PC-3 (cell line): ENCODE data around the gene BLACAT1. TPM values are rescaled to one million over a fixed set of nuclear protein-coding genes. Genes with fewer than 3 reads are reported as not detected.

ENCODE experiments used
- ATAC-seq: fragments of 200-7000 bp; cut with Tn5 transposase; 2 replicates; pipeline ENCODE4 v1.9.1; 2020; ENCODE audit warnings: mild to moderate bottlenecking, moderate library complexity
- BruUV-seq: library from RNA; stranded (reverse); fragments of 400-500 nt; replicated peaks from 2 replicates; lab custom pipeline; 2021; lab: Mats Ljungman, UMichigan
- CTCF ChIA-PET: fragments of 300-600 bp; sonication (Branson Sonifier 250); formaldehyde crosslinking; loops from one replicate; lab custom pipeline; 2022; ENCODE audit warnings: antibody characterized with exemption; lab: Charles Lee
- POLR2A ChIA-PET: fragments of 300-600 bp; sonication (Branson Sonifier 250); formaldehyde crosslinking; loops from one replicate; lab custom pipeline; 2022; ENCODE audit warnings: antibody characterized with exemption; ENCODE audit not compliant: unreplicated experiment; lab: Charles Lee
- DNase-seq: peaks from one replicate; pipeline ENCODE4 v3.0.0-alpha.2; 2015
- H2AFZ ChIP-seq: fragments of 300-600 bp; sonication (generic); 2 replicates; pipeline ENCODE4 v1.6.0; 2016; ENCODE audit warnings: antibody characterized with exemption, low read length
- H3F3A ChIP-seq: fragments of 300-600 bp; sonication (generic); one replicate; pipeline ENCODE4 v1.6.0; 2017; ENCODE audit warnings: antibody characterized with exemption, low read length, control low read depth, mild to moderate bottlenecking; ENCODE audit not compliant: unreplicated experiment
- H3K27ac ChIP-seq: fragments of 300-600 bp; sonication (generic); 2 replicates; pipeline ENCODE4 v1.5.1; 2016; ENCODE audit warnings: mild to moderate bottlenecking, low read length
- H3K27me3 ChIP-seq: fragments of 300-600 bp; sonication (generic); 2 replicates; pipeline ENCODE4 v1.6.1; 2016; ENCODE audit warnings: low read length, mixed read lengths
- H3K36me3 ChIP-seq: fragments of 300-600 bp; sonication (generic); 2 replicates; pipeline ENCODE4 v1.6.1; 2016; ENCODE audit warnings: low read depth, mixed run types, low read length, mixed read lengths
- H3K4me1 ChIP-seq: fragments of 300-600 bp; sonication (generic); 2 replicates; pipeline ENCODE4 v1.5.1; 2016; ENCODE audit warnings: low read length; ENCODE audit not compliant: insufficient read depth
- H3K4me2 ChIP-seq: fragments of 300-600 bp; sonication (generic); 2 replicates; pipeline ENCODE4 v1.6.0; 2016; ENCODE audit warnings: low read length
- H3K4me3 ChIP-seq: fragments of 300-600 bp; sonication (generic); 2 replicates; pipeline ENCODE4 v1.5.1; 2016; ENCODE audit warnings: mild to moderate bottlenecking, low read length, mixed read lengths
- H3K79me2 ChIP-seq: fragments of 300-600 bp; sonication (generic); 2 replicates; pipeline ENCODE4 v1.6.1; 2017; ENCODE audit warnings: low read length, mixed read lengths
- H3K9ac ChIP-seq: fragments of 300-600 bp; sonication (generic); 2 replicates; pipeline ENCODE4 v1.6.0; 2016; ENCODE audit warnings: mild to moderate bottlenecking, low read length
- H3K9me2 ChIP-seq: fragments of 300-600 bp; sonication (generic); replicated peaks from 2 replicates; pipeline ENCODE4 v1.6.1; 2016; ENCODE audit warnings: mixed run types, low read length, mixed read lengths
- H3K9me3 ChIP-seq: fragments of 300-600 bp; sonication (generic); 2 replicates; pipeline ENCODE4 v1.6.1; 2016; ENCODE audit warnings: low read length, mixed read lengths
- H4K20me1 ChIP-seq: fragments of 300-600 bp; sonication (generic); 2 replicates; pipeline ENCODE4 v1.6.1; 2016; ENCODE audit warnings: low read length, mixed read lengths
- CTCF ChIP-seq: fragments of 300-600 bp; sonication (generic); conservative IDR thresholded peaks from 2 replicates; pipeline ENCODE4 v1.5.1; 2017; ENCODE audit warnings: antibody characterized with exemption, low read depth, mild to moderate bottlenecking, low read length
- EZH2 ChIP-seq: fragments of 300-600 bp; sonication (generic); IDR thresholded peaks from one replicate; pipeline ENCODE4 v1.6.1; 2017; ENCODE audit warnings: antibody characterized with exemption, mild to moderate bottlenecking, low read length; ENCODE audit not compliant: unreplicated experiment
- EZH2phosphoT487 ChIP-seq: fragments of 300-600 bp; sonication (generic); IDR thresholded peaks from 2 replicates; pipeline ENCODE4 v1.6.1; 2018; ENCODE audit warnings: mild to moderate bottlenecking, antibody characterized with exemption, low read length, borderline replicate concordance
- intact Hi-C: fragments of 100-400 bp; cut with micrococcal nuclease; formaldehyde crosslinking; loops from 2 replicates; pipeline ENCODE4 v1.9.0; 2023
- total RNA-seq: library from RNA; depleted of rRNA; stranded (reverse); fragments of >200 nt; gene quantifications from 2 replicates; pipeline ENCODE4 v1.2.3, GENCODE V29; 2014

BLACAT1 gene
- total RNA-seq, 1 experiment from 2014 or later, result 1.5 TPM

- Histone ChIP-seq H3K36me3 (no peaks in the 10 kb centered on the region), H3K4me3 (no peak overlapping the region), H3K27me3 (no peaks in the 10 kb centered on the region), H3K9ac (no peak overlapping the region), H3K79me2 (no peaks in the 10 kb centered on the region), H2AFZ (no peak overlapping the region), H3K4me2 (no peak overlapping the region), H3K9me2 (no peaks in the 10 kb centered on the region), H4K20me1 (no peaks in the 10 kb centered on the region), H3K27ac (no peak overlapping the region), H3F3A (no peaks in the 10 kb centered on the region), H3K9me3 (no peaks in the 10 kb centered on the region), H3K4me1 (peaks cover 5% of the 10 kb centered on the region; the same call in 1 of the 2 replicates)
- POLR2A ChIA-PET, result interaction anchor here (0.6 kb wide), 1 partner anchor 20 kb away, joined by 12 read pairs; no protein-coding TSS in a partner anchor
- CTCF ChIA-PET, result no interaction called here
- intact Hi-C loops, result no loop called here
- ATAC-seq (no peak), DNase-seq (no peak)
- no peak for TF ChIP-seq EZH2
- TF ChIP-seq EZH2phosphoT487, result no peak
- no peak for TF ChIP-seq CTCF
- no TSS peak for BruUV-seq
Observed at GRCh38 chr1:205499789-205500188, 43.9 kb upstream of the BLACAT1 start.

GRCh38 chr1:205497351-205497750 lies 41.5 kb upstream of the BLACAT1 start:
- Histone ChIP-seq H3K4me2 (no peak overlapping the region), H3K27me3 (no peaks in the 10 kb centered on the region), H3K9me3 (no peaks in the 10 kb centered on the region), H3K79me2 (no peaks in the 10 kb centered on the region), H3K27ac (no peak overlapping the region), H3K36me3 (no peaks in the 10 kb centered on the region), H3K4me1 (peaks cover 14% of the 10 kb centered on the region), H3K9ac (no peak overlapping the region), H2AFZ (no peak overlapping the region), H4K20me1 (no peaks in the 10 kb centered on the region), H3K9me2 (no peaks in the 10 kb centered on the region), H3F3A (no peaks in the 10 kb centered on the region), H3K4me3 (no peak overlapping the region)
- BruUV-seq, result no TSS peak
- no peak for ATAC-seq
- CTCF ChIA-PET, result no interaction called here
- intact Hi-C loops, result no loop called here
- no peak for DNase-seq
- TF ChIP-seq CTCF (no peak), EZH2phosphoT487 (no peak), EZH2 (no peak)
- POLR2A ChIA-PET, result no interaction called here

- Histone ChIP-seq H3K9me3 (no peaks in the 10 kb centered on the region), H3K4me2 (no peak overlapping the region), H3K9me2 (no peaks in the 10 kb centered on the region), H3K36me3 (no peaks in the 10 kb centered on the region), H3K4me3 (no peak overlapping the region), H3K9ac (no peak overlapping the region), H3K79me2 (no peaks in the 10 kb centered on the region), H4K20me1 (no peaks in the 10 kb centered on the region), H3K27ac (no peak overlapping the region), H3K27me3 (no peaks in the 10 kb centered on the region), H2AFZ (no peak overlapping the region), H3F3A (no peaks in the 10 kb centered on the region), H3K4me1 (peaks cover 21% of the 10 kb centered on the region)
- DNase-seq (no peak), ATAC-seq (no peak)
- TF ChIP-seq EZH2phosphoT487 (no peak), CTCF (no peak), EZH2 (no peak)
- intact Hi-C loops, result no loop called here
- CTCF ChIA-PET, result no interaction called here
- POLR2A ChIA-PET, result no interaction called here
- BruUV-seq, result no TSS peak
Observed at GRCh38 chr1:205496661-205497060, 40.8 kb upstream of the BLACAT1 start.
